Rectal smooth muscle tissue (tissue), 1 donor: Measurements from ENCODE around the gene GLI1.
"Not testable (repeated sequence)": the region's sequence is repeated elsewhere in the genome, so short reads cannot be mapped to it uniquely, and the experiment has no call there.

Experiments used
- H3K27ac ChIP-seq: one replicate; pipeline ENCODE4 v1.7.0; 2013; ENCODE audit warnings: low read depth, low read length, inconsistent platforms
- H3K27me3 ChIP-seq: one replicate; pipeline ENCODE4 v1.7.0; 2013; ENCODE audit warnings: low read length; ENCODE audit not compliant: control insufficient read depth, insufficient read depth
- H3K36me3 ChIP-seq: one replicate; pipeline ENCODE4 v1.7.0; 2013; ENCODE audit warnings: low read length; ENCODE audit not compliant: control insufficient read depth, insufficient read depth
- H3K4me1 ChIP-seq: one replicate; pipeline ENCODE4 v1.7.0; 2013; ENCODE audit warnings: low read length; ENCODE audit not compliant: control insufficient read depth, insufficient read depth
- H3K4me3 ChIP-seq: one replicate; pipeline ENCODE4 v1.7.0; 2013; ENCODE audit warnings: low read length
- H3K9ac ChIP-seq: one replicate; pipeline ENCODE4 v1.7.0; 2013; ENCODE audit warnings: low read length

Gene GLI1

GRCh38 chr12:57459750-57460467 lies at the start of gene GLI1:
Gene GLI1, plus strand, starts transcription at chr12:57459785. Its CDS starts 3,907 bp downstream, at chr12:57463692.
- H3K4me3 ChIP-seq: peak within 1 kb of the TSS; percentile 69
- H3K36me3 ChIP-seq: no peaks in the 10 kb centered on the region
- H3K27me3 ChIP-seq: peaks cover 5% of the 10 kb centered on the region
- H3K9ac ChIP-seq: peak within 1 kb of the TSS; percentile 42
- H3K4me1 ChIP-seq: peaks cover 13% of the 10 kb centered on the region
- H3K27ac ChIP-seq: peak within 1 kb of the TSS; percentile 27

- H3K27me3 ChIP-seq: no peaks in the 10 kb centered on the region
- no peak overlapping the region for H3K27ac ChIP-seq
- no peak overlapping the region for H3K4me3 ChIP-seq
- H3K36me3 ChIP-seq: no peaks in the 10 kb centered on the region
- H3K9ac ChIP-seq: no peak overlapping the region
- peaks cover 3% of the 10 kb centered on the region for H3K4me1 ChIP-seq
These were observed 49.1 kb upstream of the GLI1 start for GRCh38 chr12:57410534-57410933.

- H3K27me3 ChIP-seq, H3K27ac ChIP-seq, H3K9ac ChIP-seq, H3K4me1 ChIP-seq, H3K4me3 ChIP-seq, H3K36me3 ChIP-seq: not testable (repeated sequence)
These were observed 45.4 kb upstream of the GLI1 start for GRCh38 chr12:57414160-57414559.

- Histone ChIP-seq H3K4me1 (peaks cover 3% of the 10 kb centered on the region), H3K36me3 (no peaks in the 10 kb centered on the region), H3K27ac (no peak overlapping the region), H3K27me3 (no peaks in the 10 kb centered on the region), H3K9ac (no peak overlapping the region), H3K4me3 (no peak overlapping the region)
These were observed 44.5 kb upstream of the GLI1 start for GRCh38 chr12:57415088-57415487.

- H3K4me1 ChIP-seq: peaks cover 3% of the 10 kb centered on the region
- H3K27ac ChIP-seq: no peak overlapping the region
- H3K9ac ChIP-seq: no peak overlapping the region
- no peaks in the 10 kb centered on the region for H3K27me3 ChIP-seq
- no peak overlapping the region for H3K4me3 ChIP-seq
- no peaks in the 10 kb centered on the region for H3K36me3 ChIP-seq
These were observed 43.3 kb upstream of the GLI1 start for GRCh38 chr12:57416039-57416996.

GRCh38 chr12:57418255-57418654 lies 41.3 kb upstream of the GLI1 start:
- Histone ChIP-seq H3K9ac (no peak overlapping the region), H3K4me1 (peaks cover 3% of the 10 kb centered on the region), H3K4me3 (no peak overlapping the region), H3K27ac (no peak overlapping the region), H3K27me3 (no peaks in the 10 kb centered on the region), H3K36me3 (no peaks in the 10 kb centered on the region)

- Histone ChIP-seq H3K27ac (no peak overlapping the region), H3K9ac (no peak overlapping the region), H3K4me1 (peaks cover 3% of the 10 kb centered on the region), H3K36me3 (no peaks in the 10 kb centered on the region), H3K4me3 (no peak overlapping the region), H3K27me3 (no peaks in the 10 kb centered on the region)
These were observed 40.1 kb upstream of the GLI1 start for GRCh38 chr12:57419495-57419894.

- H3K36me3 ChIP-seq: no peaks in the 10 kb centered on the region
- no peaks in the 10 kb centered on the region for H3K27me3 ChIP-seq
- no peak overlapping the region for H3K9ac ChIP-seq
- H3K4me3 ChIP-seq: no peak overlapping the region
- H3K4me1 ChIP-seq: no peaks in the 10 kb centered on the region
- no peak overlapping the region for H3K27ac ChIP-seq
These were observed 39.1 kb upstream of the GLI1 start for GRCh38 chr12:57420482-57420881.

- H3K4me1 ChIP-seq, H3K4me3 ChIP-seq, H3K36me3 ChIP-seq, H3K27me3 ChIP-seq, H3K27ac ChIP-seq, H3K9ac ChIP-seq: not testable (repeated sequence)
These were observed 32.6 kb upstream of the GLI1 start for GRCh38 chr12:57426948-57427347.

- Histone ChIP-seq H3K36me3 (no peaks in the 10 kb centered on the region), H3K27me3 (no peaks in the 10 kb centered on the region), H3K27ac (no peak overlapping the region), H3K4me1 (peaks cover 2% of the 10 kb centered on the region), H3K4me3 (no peak overlapping the region), H3K9ac (no peak overlapping the region)
These were observed 30.6 kb upstream of the GLI1 start for GRCh38 chr12:57428965-57429364.

- H3K27me3 ChIP-seq: no peaks in the 10 kb centered on the region
- H3K9ac ChIP-seq: peak overlapping the region; percentile 62
- peak overlapping the region; percentile 86 for H3K27ac ChIP-seq
- H3K4me1 ChIP-seq: peaks cover 2% of the 10 kb centered on the region
- H3K4me3 ChIP-seq: peak overlapping the region; percentile 78
- no peaks in the 10 kb centered on the region for H3K36me3 ChIP-seq
These were observed 30.0 kb upstream of the GLI1 start for GRCh38 chr12:57429473-57430111.
